Naive thymus-derived CD4-positive, alpha-beta T cell (primary cell): Measurements from ENCODE around the gene P3H2. TPM values are rescaled to one million over a fixed set of nuclear protein-coding genes. Genes with fewer than 3 reads are reported as not detected.

Experiments used
- ATAC-seq: fragments of 150-1000 bp; cut with Tn5 transposase; 2 replicates; pipeline ENCODE4 v1.10.0; 2021; ENCODE audit warnings: mild to moderate bottlenecking, moderate library complexity
- CTCF ChIA-PET: fragments of 350-600 bp; sonication (Branson Sonifier 250); formaldehyde crosslinking; loops from one replicate; lab custom pipeline; 2021; ENCODE audit warnings: antibody characterized with exemption; lab: Charles Lee
- POLR2A ChIA-PET: fragments of 350-600 bp; sonication (Branson Sonifier 250); formaldehyde crosslinking; loops from one replicate; lab custom pipeline; 2021; ENCODE audit warnings: antibody characterized with exemption, inconsistent platforms; lab: Charles Lee
- DNase-seq, 9 donors: peaks; one replicate each; pipeline versions ENCODE4 v3.0.0 to v3.0.0-alpha.2; 2020 to 2022; ENCODE audit warnings: mixed read lengths in 1 of 9
- H3K27ac ChIP-seq: one replicate; pipeline ENCODE4 v1.7.0; 2013; ENCODE audit warnings: mild to moderate bottlenecking, low read depth, low read length, moderate library complexity
- H3K27me3 ChIP-seq, 2 donors: one replicate each; pipeline ENCODE4 v1.7.0; 2013; ENCODE audit warnings: low read length in 2 of 2, mild to moderate bottlenecking in 2 of 2, moderate library complexity in 2 of 2; ENCODE audit not compliant: control insufficient read depth in 2 of 2, insufficient read depth in 2 of 2
- H3K36me3 ChIP-seq, 3 experiments: 1 replicate in 2 of 3; 2 replicates in 1 of 3; pipeline ENCODE4 v1.7.0; 2013; ENCODE audit warnings: low read length in 3 of 3, mild to moderate bottlenecking in 3 of 3, moderate library complexity in 1 of 3; ENCODE audit not compliant: insufficient read depth in 3 of 3, control insufficient read depth in 2 of 3
- H3K4me1 ChIP-seq, 2 donors: one replicate each; pipeline ENCODE4 v1.7.0; 2013; ENCODE audit warnings: low read length in 2 of 2, mild to moderate bottlenecking in 2 of 2, moderate library complexity in 1 of 2; ENCODE audit not compliant: control insufficient read depth in 2 of 2, insufficient read depth in 2 of 2
- H3K4me3 ChIP-seq: 2 replicates; pipeline ENCODE4 v1.7.0; 2013; ENCODE audit warnings: mild to moderate bottlenecking, low read length
- H3K9me3 ChIP-seq, 3 experiments: 1 replicate in 2 of 3; 2 replicates in 1 of 3; pipeline ENCODE4 v1.7.0; 2013; ENCODE audit warnings: low read length in 3 of 3; ENCODE audit not compliant: control insufficient read depth in 2 of 3
- H3K27ac Mint-ChIP-seq, 9 donors: one replicate each; pipeline ENCODE4 v1.8.0; 2020 to 2022; ENCODE audit warnings: mixed read lengths in 9 of 9, mild to moderate bottlenecking in 8 of 9, moderate library complexity in 5 of 9, inconsistent platforms in 2 of 9
- H3K27me3 Mint-ChIP-seq, 5 donors: one replicate each; pipeline ENCODE4 v1.8.0; 2021 to 2022; ENCODE audit warnings: mixed read lengths in 5 of 5, mild to moderate bottlenecking in 1 of 5
- H3K36me3 Mint-ChIP-seq, 5 donors: one replicate each; pipeline ENCODE4 v1.8.0; 2020 to 2022; ENCODE audit warnings: mixed read lengths in 5 of 5, mild to moderate bottlenecking in 3 of 5, inconsistent platforms in 1 of 5
- H3K4me1 Mint-ChIP-seq, 7 donors: one replicate each; pipeline ENCODE4 v1.8.0; 2020 to 2022; ENCODE audit warnings: mixed read lengths in 7 of 7, mild to moderate bottlenecking in 3 of 7, inconsistent platforms in 1 of 7
- H3K4me3 Mint-ChIP-seq, 10 donors: one replicate each; pipeline ENCODE4 v1.8.0; 2020 to 2022; ENCODE audit warnings: mild to moderate bottlenecking in 10 of 10, mixed read lengths in 10 of 10, moderate library complexity in 6 of 10, inconsistent platforms in 2 of 10
- H3K9me3 Mint-ChIP-seq, 11 donors: one replicate each; pipeline ENCODE4 v1.8.0; 2020 to 2022; ENCODE audit warnings: mixed read lengths in 11 of 11, mild to moderate bottlenecking in 4 of 11, inconsistent platforms in 1 of 11, moderate library complexity in 1 of 11
- intact Hi-C, 2 donors: fragments of 100-400 bp; cut with micrococcal nuclease; formaldehyde crosslinking; loops; one replicate each; pipeline ENCODE4 v1.15.1; 2023
- polyA plus RNA-seq, 2 donors: library from polyadenylated mRNA; unstranded; fragments of 300-500 nt; fragmentation: Illumina TruSeq; gene quantifications; one replicate each; pipeline ENCODE4 v1.2.3, GENCODE V29; 2021
- total RNA-seq, 6 experiments: library from RNA in 5 of 6; stranded (reverse) in 5 of 6; gene quantifications; 1 replicate in 5 of 6; 2 replicates in 1 of 6; pipeline ENCODE4 v1.2.3 and lab custom pipeline; 2021 to 2026

Gene P3H2
- total and polyA plus RNA-seq, 7 experiments from 2014 or later = 0.48 to 1.8 TPM; not detected in 5

GRCh38 chr3:190108804-190109203, 11.9 kb downstream of the P3H2 start:
- no peak overlapping the region for H3K4me3 ChIP-seq
- H3K27ac ChIP-seq = no peak overlapping the region
- no peaks in the 10 kb centered on the region for H3K9me3 ChIP-seq
- intact Hi-C loops = no loop called here
- ChIA-PET POLR2A (no interaction called here), CTCF (no interaction called here)
- H3K36me3 ChIP-seq = no peaks in the 10 kb centered on the region
- no peaks in the 10 kb centered on the region for H3K4me1 ChIP-seq
- DNase-seq (no peak), ATAC-seq (no peak)
- Mint-ChIP-seq H3K9me3 (no peaks in the 10 kb centered on the region), H3K27me3 (peaks cover 31 to 55% (median 35%) of the 10 kb centered on the region in 5 donors), H3K27ac (no peak overlapping the region), H3K36me3 (no peaks in the 10 kb centered on the region), H3K4me3 (no peak overlapping the region), H3K4me1 (peaks cover 0 to 2% (median 0%) of the 10 kb centered on the region in 7 donors)
- H3K27me3 ChIP-seq = no peaks in the 10 kb centered on the region

GRCh38 chr3:190105876-190106275, 14.8 kb downstream of the P3H2 start:
- Histone ChIP-seq H3K36me3 (no peaks in the 10 kb centered on the region), H3K4me1 (no peaks in the 10 kb centered on the region), H3K9me3 (no peaks in the 10 kb centered on the region), H3K27me3 (no peaks in the 10 kb centered on the region), H3K4me3 (no peak overlapping the region), H3K27ac (no peak overlapping the region)
- Mint-ChIP-seq H3K4me1 (peaks cover 4 to 7% (median 6%) of the 10 kb centered on the region in 7 donors), H3K9me3 (no peaks in the 10 kb centered on the region), H3K27me3 (peaks cover 18 to 39% (median 35%) of the 10 kb centered on the region in 5 donors), H3K27ac (no peak overlapping the region), H3K4me3 (no peak overlapping the region), H3K36me3 (no peaks in the 10 kb centered on the region)
- ChIA-PET POLR2A (no interaction called here), CTCF (no interaction called here)
- ATAC-seq (no peak), DNase-seq (no peak)
- intact Hi-C loops = no loop called here

GRCh38 chr3:190101320-190102011, 19.2 kb downstream of the P3H2 start:
- Mint-ChIP-seq H3K36me3 (no peaks in the 10 kb centered on the region), H3K9me3 (no peaks in the 10 kb centered on the region), H3K4me1 (peaks cover 6 to 7% (median 6%) of the 10 kb centered on the region in 7 donors), H3K27me3 (peaks cover 7 to 30% (median 14%) of the 10 kb centered on the region in 5 donors), H3K4me3 (peak overlapping the region in 8 of 10 donors; percentile 4 to 72 (median 32)), H3K27ac (no peak overlapping the region)
- Histone ChIP-seq H3K4me3 (no peak overlapping the region), H3K36me3 (no peaks in the 10 kb centered on the region), H3K27me3 (no peaks in the 10 kb centered on the region), H3K4me1 (no peaks in the 10 kb centered on the region), H3K27ac (no peak overlapping the region), H3K9me3 (no peaks in the 10 kb centered on the region)
- CTCF ChIA-PET = no interaction called here
- DNase-seq (no peak), ATAC-seq (peak; percentile 20)
- intact Hi-C loops = no loop called here
- POLR2A ChIA-PET = no interaction called here

GRCh38 chr3:190099099-190099498, 21.6 kb downstream of the P3H2 start:
- Mint-ChIP-seq H3K9me3 (no peaks in the 10 kb centered on the region), H3K27me3 (peaks cover 5 to 18% (median 13%) of the 10 kb centered on the region in 5 donors), H3K27ac (no peak overlapping the region), H3K4me1 (peaks cover 4 to 7% (median 6%) of the 10 kb centered on the region in 7 donors), H3K36me3 (no peaks in the 10 kb centered on the region), H3K4me3 (no peak overlapping the region)
- intact Hi-C loops = no loop called here
- POLR2A ChIA-PET = no interaction called here
- ATAC-seq (no peak), DNase-seq (no peak)
- H3K4me3 ChIP-seq = no peak overlapping the region
- no peak overlapping the region for H3K27ac ChIP-seq
- H3K9me3 ChIP-seq = no peaks in the 10 kb centered on the region
- CTCF ChIA-PET = no interaction called here
- H3K27me3 ChIP-seq = no peaks in the 10 kb centered on the region
- H3K36me3 ChIP-seq = no peaks in the 10 kb centered on the region
- H3K4me1 ChIP-seq = no peaks in the 10 kb centered on the region

- intact Hi-C loops = no loop called here
- Mint-ChIP-seq H3K4me3 (no peak overlapping the region), H3K36me3 (no peaks in the 10 kb centered on the region), H3K27ac (no peak overlapping the region), H3K27me3 (peaks cover 8 to 16% (median 13%) of the 10 kb centered on the region in 5 donors), H3K9me3 (no peaks in the 10 kb centered on the region), H3K4me1 (peaks cover 4 to 7% (median 6%) of the 10 kb centered on the region in 7 donors)
- ATAC-seq (no peak), DNase-seq (no peak)
- ChIA-PET CTCF (no interaction called here), POLR2A (no interaction called here)
- Histone ChIP-seq H3K4me3 (no peak overlapping the region), H3K36me3 (no peaks in the 10 kb centered on the region), H3K27ac (no peak overlapping the region), H3K9me3 (no peaks in the 10 kb centered on the region), H3K4me1 (no peaks in the 10 kb centered on the region), H3K27me3 (no peaks in the 10 kb centered on the region)
These were observed 23.1 kb downstream of the P3H2 start for GRCh38 chr3:190097617-190098016.

GRCh38 chr3:190097025-190097424, 23.7 kb downstream of the P3H2 start:
- H3K9me3 Mint-ChIP-seq = no peaks in the 10 kb centered on the region
- no peak for DNase-seq
- no peak overlapping the region for H3K27ac Mint-ChIP-seq
- Histone ChIP-seq H3K4me1 (no peaks in the 10 kb centered on the region), H3K27ac (no peak overlapping the region), H3K36me3 (no peaks in the 10 kb centered on the region), H3K27me3 (no peaks in the 10 kb centered on the region), H3K4me3 (no peak overlapping the region), H3K9me3 (no peaks in the 10 kb centered on the region)
- peaks cover 4 to 7% (median 6%) of the 10 kb centered on the region in 7 donors for H3K4me1 Mint-ChIP-seq
- CTCF ChIA-PET = no interaction called here
- POLR2A ChIA-PET = no interaction called here
- ATAC-seq = no peak
- H3K36me3 Mint-ChIP-seq = no peaks in the 10 kb centered on the region
- intact Hi-C loops = no loop called here
- no peak overlapping the region for H3K4me3 Mint-ChIP-seq
- peaks cover 4 to 15% (median 10%) of the 10 kb centered on the region in 5 donors for H3K27me3 Mint-ChIP-seq

GRCh38 chr3:190096345-190096744, 24.4 kb downstream of the P3H2 start:
- H3K27me3 Mint-ChIP-seq = peaks cover 0 to 16% (median 9%) of the 10 kb centered on the region in 5 donors
- H3K27me3 ChIP-seq = no peaks in the 10 kb centered on the region
- no peaks in the 10 kb centered on the region for H3K4me1 ChIP-seq
- H3K27ac Mint-ChIP-seq = no peak overlapping the region
- peaks cover 2 to 6% (median 4%) of the 10 kb centered on the region in 7 donors for H3K4me1 Mint-ChIP-seq
- H3K9me3 Mint-ChIP-seq = no peaks in the 10 kb centered on the region
- no peaks in the 10 kb centered on the region for H3K9me3 ChIP-seq
- ChIA-PET CTCF (no interaction called here), POLR2A (no interaction called here)
- intact Hi-C loops = no loop called here
- ATAC-seq (no peak), DNase-seq (no peak)
- no peak overlapping the region for H3K4me3 Mint-ChIP-seq
- no peak overlapping the region for H3K27ac ChIP-seq
- no peak overlapping the region for H3K4me3 ChIP-seq
- no peaks in the 10 kb centered on the region for H3K36me3 Mint-ChIP-seq
- H3K36me3 ChIP-seq = no peaks in the 10 kb centered on the region
